ENCODE results near the gene UBE2J2. TPM values are rescaled to one million over a fixed set of nuclear protein-coding genes. Genes with fewer than 3 reads are reported as not detected.
A peak's percentile ranks its signal among the peaks of the same experiment; 100 is the strongest.

Gene UBE2J2
- total RNA-seq, 2 experiments from 2014 or later, result 75.7 to 78.1 TPM

DNA sequence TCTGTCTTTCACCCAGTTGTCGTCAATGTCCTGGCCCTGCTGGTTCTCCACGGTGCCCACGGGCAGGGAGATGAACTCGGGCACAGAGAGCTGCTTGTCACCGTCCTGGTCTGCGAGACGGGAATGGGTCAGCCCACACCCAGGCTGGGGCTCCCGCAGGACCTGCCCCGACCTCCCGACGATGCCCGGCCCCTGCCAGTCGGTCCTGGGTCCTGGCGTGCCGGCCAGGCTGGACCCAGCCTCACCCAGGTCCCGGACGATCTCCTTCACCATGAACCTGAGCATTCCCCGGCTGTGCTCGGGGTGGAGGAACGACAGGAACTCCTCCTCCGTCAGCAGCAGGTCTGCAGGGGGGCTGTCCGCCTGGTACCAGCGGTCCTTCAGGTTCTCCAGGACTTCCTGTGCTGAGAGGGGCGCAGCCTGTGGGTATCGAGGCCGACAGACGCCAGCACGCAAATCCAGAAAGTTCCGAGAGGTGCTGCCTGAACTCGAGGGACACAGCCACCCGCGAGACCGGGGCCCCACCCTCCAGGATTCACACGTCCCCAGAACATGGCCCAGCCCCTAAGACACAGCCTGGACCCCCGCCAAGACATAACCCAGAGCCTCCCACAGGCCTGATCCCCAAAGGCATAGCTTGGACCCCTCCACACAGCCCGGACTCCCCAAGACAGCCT lies 55.0 kb downstream of the UBE2J2 start:
- Mint-ChIP-seq H3K4me3 (no peak overlapping the region), H3K36me3 (peaks cover 13% of the 10 kb centered on the region), H3K9me3 (no peaks in the 10 kb centered on the region), H3K27ac (no peak overlapping the region), H3K27me3 (no peaks in the 10 kb centered on the region), H3K4me1 (peaks cover 11% of the 10 kb centered on the region)
- no peak for ATAC-seq (ENCODE audit: low read depth)
- no peak for DNase-seq
- POLR2A ChIA-PET, result no interaction called here

DNA sequence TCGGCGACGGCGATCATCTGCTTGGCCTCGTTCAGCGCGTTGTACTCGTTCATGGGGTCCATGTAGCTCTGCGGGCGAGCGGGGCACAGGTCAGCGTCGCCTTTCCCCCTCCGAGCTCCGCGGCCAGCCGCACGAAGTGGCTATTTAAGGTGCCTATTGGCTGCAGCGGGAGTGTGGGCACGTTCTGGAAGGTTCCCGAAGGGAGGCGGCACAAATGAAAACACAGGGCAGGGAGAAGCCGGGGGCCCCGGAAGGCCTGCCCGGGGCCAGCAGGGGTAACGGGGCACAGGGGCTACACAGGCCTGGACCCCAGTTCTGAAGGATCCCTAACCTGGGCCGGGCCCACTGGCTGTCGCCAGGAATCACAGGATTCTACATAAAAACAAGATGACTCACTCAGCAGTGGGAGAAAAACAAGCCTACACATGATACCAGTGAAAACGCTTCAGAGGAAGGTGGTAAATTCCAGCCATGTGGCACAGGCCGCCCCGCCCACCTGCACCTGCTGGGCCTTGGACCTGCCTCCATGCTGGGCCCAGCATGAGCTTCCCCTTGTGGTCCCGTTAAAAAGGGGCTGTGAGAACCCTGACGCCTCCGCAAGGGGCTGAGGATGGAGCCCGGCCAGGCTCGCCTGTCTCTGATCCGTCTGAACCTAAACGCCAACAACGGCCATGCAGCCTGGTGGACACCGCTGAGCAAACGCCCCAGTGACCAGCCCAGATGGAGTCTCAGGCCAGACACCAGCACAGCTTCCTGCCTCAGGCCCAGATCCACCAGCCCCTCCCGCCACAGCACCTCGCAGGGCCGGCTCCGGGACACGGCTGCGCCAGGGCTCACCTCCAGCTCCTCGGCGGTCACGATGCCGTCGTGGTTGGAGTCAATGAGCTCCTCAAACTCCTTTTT lies 55.8 kb downstream of the UBE2J2 start:
- DNase-seq (no peak), ATAC-seq (ENCODE audit: low read depth) (no peak)
- H3K9me3 Mint-ChIP-seq, result no peaks in the 10 kb centered on the region
- H3K27me3 Mint-ChIP-seq, result no peaks in the 10 kb centered on the region
- peaks cover 8% of the 10 kb centered on the region for H3K36me3 Mint-ChIP-seq
- peaks cover 11% of the 10 kb centered on the region for H3K4me1 Mint-ChIP-seq
- POLR2A ChIA-PET, result no interaction called here
- no peak overlapping the region for H3K27ac Mint-ChIP-seq
- no peak overlapping the region for H3K4me3 Mint-ChIP-seq

DNA sequence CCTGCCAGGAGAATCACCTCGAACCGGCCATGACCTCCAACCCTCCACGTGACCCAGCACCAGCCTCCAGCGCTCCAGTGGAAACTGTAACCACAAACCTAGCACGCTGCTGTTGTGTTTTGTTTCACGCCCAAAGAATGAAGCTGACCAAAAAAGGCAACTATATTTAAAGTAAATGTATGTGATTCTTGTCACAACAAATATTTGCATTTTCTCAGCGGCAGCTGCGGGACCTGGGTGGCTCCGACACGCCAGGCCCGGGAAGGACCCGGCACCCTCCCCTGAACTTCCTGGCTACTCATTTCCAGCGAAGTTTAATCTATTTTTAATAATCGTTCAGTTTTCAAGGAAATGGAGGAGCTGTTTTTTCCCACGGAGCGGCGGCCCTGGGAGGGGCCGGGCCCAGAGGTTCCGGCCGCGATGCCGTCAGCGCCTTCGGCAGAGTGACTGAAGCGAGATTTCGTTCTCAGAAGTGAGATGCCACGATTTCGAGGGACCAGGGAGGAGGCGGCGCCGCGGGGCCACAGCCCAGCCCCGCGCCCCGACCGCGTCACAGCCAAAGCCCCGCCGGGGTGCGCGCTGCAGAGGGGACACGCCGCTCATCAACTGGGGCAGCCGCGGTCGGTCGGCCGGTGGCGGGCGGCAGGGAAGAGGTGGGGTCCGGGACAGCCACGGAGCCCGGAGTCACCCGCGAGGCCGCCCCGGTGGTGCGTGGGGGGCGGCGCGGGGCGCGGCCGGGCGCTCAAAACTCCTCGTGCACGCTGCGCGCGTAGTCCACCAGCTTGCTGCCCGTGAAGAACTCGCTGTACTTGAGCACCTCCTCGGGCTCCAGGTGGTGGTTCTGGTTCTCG lies 56.7 kb downstream of the UBE2J2 start:
- H3K4me3 Mint-ChIP-seq, result no peak overlapping the region
- ATAC-seq (ENCODE audit: low read depth), result no peak
- POLR2A ChIA-PET, result interaction anchor here (2.4 kb wide), 1 partner anchor 14 kb away, joined by 6 read pairs; no protein-coding TSS in a partner anchor

DNA sequence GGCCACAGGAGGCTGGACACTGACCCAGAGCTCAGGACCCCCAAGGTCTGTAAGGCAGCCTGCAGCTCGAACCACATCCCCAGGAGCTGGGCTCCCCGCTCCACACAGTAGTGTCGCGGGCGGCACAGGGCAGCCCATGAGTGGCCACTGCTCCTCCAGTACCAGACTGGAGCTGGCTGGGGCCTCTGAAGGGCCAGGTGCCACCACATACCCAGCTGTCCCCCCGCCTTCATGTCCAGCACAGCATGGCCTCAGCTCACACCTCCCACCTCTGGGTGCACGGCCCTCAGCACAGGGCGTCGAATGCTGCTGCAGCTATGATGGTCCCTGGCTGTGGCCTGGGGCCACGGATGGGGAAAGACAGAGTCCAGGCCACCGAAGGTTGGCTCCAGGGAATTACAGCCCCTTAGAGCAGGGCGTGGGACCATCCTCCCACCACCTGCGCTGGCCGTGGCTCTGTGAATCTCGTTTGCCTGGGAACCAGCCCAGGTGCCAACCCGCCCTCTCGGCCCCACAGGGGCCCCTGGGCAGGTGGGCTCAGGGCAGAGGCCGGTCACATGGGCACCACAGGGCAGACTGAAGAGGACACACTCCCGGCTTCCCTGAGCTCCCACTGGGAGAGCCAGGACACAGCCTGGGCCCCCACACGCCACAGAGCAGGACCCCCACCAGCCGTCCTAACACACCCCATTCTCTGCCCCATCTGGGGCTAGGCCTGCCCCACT lies 57.6 kb downstream of the UBE2J2 start:
- POLR2A ChIA-PET, result interaction anchor here (2.4 kb wide), 1 partner anchor 15 kb away, joined by 6 read pairs; no protein-coding TSS in a partner anchor
- no peaks in the 10 kb centered on the region for H3K27me3 Mint-ChIP-seq
- no peak overlapping the region for H3K27ac Mint-ChIP-seq
- no peak for ATAC-seq (ENCODE audit: low read depth)
- H3K9me3 Mint-ChIP-seq, result no peaks in the 10 kb centered on the region
- H3K4me1 Mint-ChIP-seq, result peaks cover 8% of the 10 kb centered on the region
- DNase-seq, result no peak
- H3K4me3 Mint-ChIP-seq, result no peak overlapping the region
- H3K36me3 Mint-ChIP-seq, result peaks cover 5% of the 10 kb centered on the region

More for the DNA sequence above, 56.7 kb downstream of the UBE2J2 start:
- H3K27ac Mint-ChIP-seq, result peak overlapping the region; percentile 49
- no peaks in the 10 kb centered on the region for H3K27me3 Mint-ChIP-seq
- peaks cover 5% of the 10 kb centered on the region for H3K36me3 Mint-ChIP-seq
- DNase-seq, result no peak
- H3K4me1 Mint-ChIP-seq, result peaks cover 8% of the 10 kb centered on the region
- no peaks in the 10 kb centered on the region for H3K9me3 Mint-ChIP-seq

DNA sequence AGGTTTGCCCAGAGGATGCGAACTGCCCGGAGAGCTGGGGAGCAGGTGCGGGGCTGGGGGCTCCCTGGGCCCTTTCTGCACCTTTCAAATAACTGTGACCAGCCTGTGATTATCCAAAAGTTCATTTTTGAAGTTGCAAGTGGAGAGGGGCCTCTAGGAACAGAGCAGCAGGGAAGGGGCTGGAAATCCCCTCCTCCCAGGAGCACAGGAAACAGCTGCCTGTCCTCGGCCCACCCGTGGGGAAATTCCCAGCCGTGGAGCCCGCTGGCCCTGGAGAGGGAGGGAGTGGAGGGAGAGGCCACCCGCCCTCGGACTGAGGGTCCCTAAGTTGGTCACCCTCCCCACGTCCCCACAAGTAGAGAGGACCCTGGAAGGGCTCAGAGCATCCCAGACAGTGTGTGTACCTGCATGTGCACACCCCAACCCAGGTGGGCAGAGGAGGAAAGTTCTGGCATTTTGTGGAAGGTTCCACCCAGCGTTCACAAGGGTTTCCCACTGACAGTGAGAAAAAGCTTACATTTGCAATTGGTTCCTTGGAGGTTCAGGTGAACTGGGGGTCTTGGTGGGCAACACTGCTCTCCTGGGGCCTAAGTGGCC lies 58.5 kb downstream of the UBE2J2 start:
- Mint-ChIP-seq H3K27me3 (no peaks in the 10 kb centered on the region), H3K36me3 (peaks cover 3% of the 10 kb centered on the region), H3K27ac (peak overlapping the region; percentile 38), H3K4me3 (no peak overlapping the region), H3K9me3 (no peaks in the 10 kb centered on the region), H3K4me1 (peaks cover 8% of the 10 kb centered on the region)
- ATAC-seq (ENCODE audit: low read depth), result no peak
- POLR2A ChIA-PET, result interaction anchor here (1.2 to 2.4 kb wide), 2 partner anchors 15 to 16 kb away, joined by 4 to 6 read pairs; no protein-coding TSS in a partner anchor
- DNase-seq, result no peak

DNA sequence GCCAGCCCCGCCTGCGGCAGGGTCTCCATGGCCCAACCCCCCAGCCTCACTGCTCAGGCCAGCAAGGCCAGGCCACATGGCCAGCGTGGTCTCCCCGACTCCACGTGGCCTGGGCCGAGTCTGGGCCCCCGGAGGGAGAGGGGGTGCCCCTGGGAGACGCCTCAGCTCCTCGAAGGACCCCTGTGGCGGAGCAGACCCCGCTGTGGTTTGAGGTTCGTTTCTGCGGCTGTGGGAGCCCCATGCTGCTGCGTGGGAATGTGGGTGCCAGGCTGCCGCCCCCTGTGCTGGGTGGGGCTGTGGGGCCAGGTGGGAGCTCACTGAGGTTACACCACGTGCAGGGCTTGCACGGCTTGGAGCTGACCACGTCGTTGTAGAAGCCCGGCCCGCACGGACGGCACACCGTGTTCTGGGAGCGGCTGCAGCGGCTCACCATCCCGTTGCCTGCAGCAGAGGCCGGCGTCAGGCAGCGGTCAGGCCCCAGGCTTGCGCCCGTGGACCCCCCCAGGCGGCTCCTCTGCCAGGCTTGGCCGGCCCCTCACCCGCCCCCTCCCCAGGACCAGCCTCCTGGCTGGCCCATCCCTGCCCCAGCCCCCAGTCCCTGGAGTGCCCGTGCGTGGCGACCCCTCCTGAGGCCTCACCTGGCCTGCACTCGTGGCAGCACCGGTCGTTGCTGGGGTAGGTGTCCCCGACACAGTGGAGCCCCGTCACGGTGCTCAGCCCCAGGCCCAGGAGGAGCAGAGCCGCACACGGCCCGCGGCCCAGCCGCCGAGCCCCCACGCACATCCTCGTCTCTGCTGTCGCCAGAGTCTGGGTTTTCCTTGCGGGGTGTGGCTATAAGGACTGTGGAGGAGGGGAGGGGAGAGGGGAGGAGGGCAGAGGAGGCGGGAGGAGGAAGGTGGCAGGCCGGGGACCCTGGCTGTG lies 60.0 kb downstream of the UBE2J2 start, which contains the start of gene TNFRSF4:
TSS of gene TNFRSF4 (minus strand) at position 809 of the 921 bp plus-strand sequence. CDS start at position 783, 26 bp downstream.
- H3K4me1 Mint-ChIP-seq, result peaks cover 11% of the 10 kb centered on the region
- H3K36me3 Mint-ChIP-seq, result peaks cover 3% of the 10 kb centered on the region
- POLR2A ChIA-PET, result interaction anchor here (1.0 to 1.3 kb wide), 2 partner anchors 16 to 201 kb away, joined by 3 read pairs; no protein-coding TSS in a partner anchor
- no peaks in the 10 kb centered on the region for H3K9me3 Mint-ChIP-seq
- peak within 1 kb of the TSS; percentile 38 for H3K27ac Mint-ChIP-seq
- no peak for DNase-seq
- peak within 1 kb of the TSS; percentile 28 for H3K4me3 Mint-ChIP-seq
- no peaks in the 10 kb centered on the region for H3K27me3 Mint-ChIP-seq
- peak; percentile 15 for ATAC-seq (ENCODE audit: low read depth)

DNA sequence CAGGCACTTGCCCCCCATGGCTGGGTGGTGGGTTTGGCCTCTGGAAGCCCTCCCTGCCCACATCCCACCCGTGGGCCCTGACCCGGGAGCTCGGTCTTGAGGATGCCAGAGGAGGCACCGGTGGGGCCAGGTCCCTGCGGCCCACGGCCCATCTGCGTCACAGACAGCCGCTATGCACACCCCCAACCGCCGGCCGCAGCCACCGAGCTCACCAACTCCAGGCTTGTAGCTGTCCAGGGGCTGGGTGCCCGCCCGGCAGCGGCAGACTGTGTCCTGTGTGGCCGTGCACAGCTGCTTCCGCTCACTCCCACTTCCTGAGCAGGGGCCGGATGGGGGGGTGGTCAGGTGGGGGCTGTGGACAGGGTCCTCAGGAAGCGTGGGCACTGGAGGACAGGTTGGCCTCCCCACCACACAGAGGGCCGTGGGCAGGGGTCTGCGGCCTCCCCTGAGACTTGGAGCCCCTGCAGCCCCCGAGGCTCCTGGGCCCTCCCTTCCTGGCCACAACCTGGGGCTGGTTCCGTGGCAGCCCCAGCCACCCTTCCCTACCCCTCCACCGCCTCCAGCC lies 60.8 kb downstream of the UBE2J2 start:
- Mint-ChIP-seq H3K27ac (no peak overlapping the region), H3K36me3 (peaks cover 3% of the 10 kb centered on the region), H3K27me3 (no peaks in the 10 kb centered on the region), H3K9me3 (no peaks in the 10 kb centered on the region), H3K4me1 (peaks cover 16% of the 10 kb centered on the region), H3K4me3 (peak overlapping the region; percentile 5)
- ATAC-seq (ENCODE audit: low read depth) (peak; percentile 21), DNase-seq (peak; percentile 76)
- POLR2A ChIA-PET, result interaction anchor here (1.0 to 1.3 kb wide), 3 partner anchors 16 to 200 kb away, joined by 3 to 4 read pairs (median 3); no protein-coding TSS in a partner anchor

DNA sequence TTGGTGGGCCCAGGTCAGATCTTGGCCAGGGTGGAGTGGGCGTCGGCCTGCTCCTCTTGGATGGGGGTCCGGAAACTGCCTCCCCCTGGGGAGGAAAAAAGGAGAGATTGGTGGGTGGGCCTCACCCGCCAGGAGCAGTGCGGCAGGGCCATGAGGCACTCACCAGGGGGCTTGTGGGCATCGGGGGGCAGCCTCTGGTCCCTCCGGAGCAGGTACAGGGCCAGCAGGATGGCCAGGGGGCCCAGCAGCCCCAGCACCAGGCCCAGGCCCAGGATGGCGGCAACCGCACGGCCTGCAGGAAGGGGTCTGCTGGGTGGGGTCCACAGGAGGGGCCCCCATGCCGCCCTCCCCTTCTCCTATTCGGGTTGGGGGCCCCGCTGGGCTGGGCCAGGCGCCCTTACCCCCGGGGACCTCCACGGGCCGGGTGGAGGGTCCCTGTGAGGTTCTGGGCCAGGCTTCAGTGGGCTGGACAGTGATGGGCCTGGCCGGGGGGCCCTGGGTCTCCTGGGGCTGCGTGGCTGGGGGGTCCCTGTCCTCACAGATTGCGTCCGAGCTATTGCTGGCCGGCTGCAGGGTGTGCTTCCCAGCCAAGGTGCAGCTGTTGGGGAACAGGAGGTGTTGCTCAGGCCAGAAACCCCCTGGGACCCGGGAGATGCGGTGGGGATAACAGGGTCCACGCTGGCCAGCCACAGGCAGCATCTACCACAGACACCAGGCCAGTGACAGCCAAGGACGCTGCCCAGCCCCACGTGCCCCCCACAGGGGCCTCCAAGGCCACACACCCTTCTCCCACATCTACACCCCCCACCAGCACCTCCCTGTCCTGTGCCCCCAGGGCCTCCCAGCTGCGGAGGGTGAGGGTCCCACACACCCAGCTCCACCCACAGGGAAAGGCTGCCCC lies 61.9 kb downstream of the UBE2J2 start:
- Mint-ChIP-seq H3K4me3 (peak overlapping the region; percentile 16), H3K36me3 (peaks cover under 1% of the 10 kb centered on the region), H3K27me3 (peaks cover under 1% of the 10 kb centered on the region), H3K27ac (peak overlapping the region; percentile 63), H3K9me3 (no peaks in the 10 kb centered on the region), H3K4me1 (peaks cover 17% of the 10 kb centered on the region)
- ATAC-seq (ENCODE audit: low read depth), result no peak
- POLR2A ChIA-PET, result interaction anchor here (1.2 to 1.3 kb wide), 2 partner anchors 17 to 54 kb away, joined by 3 to 4 read pairs; no protein-coding TSS in a partner anchor
- peak; percentile 41 for DNase-seq

DNA sequence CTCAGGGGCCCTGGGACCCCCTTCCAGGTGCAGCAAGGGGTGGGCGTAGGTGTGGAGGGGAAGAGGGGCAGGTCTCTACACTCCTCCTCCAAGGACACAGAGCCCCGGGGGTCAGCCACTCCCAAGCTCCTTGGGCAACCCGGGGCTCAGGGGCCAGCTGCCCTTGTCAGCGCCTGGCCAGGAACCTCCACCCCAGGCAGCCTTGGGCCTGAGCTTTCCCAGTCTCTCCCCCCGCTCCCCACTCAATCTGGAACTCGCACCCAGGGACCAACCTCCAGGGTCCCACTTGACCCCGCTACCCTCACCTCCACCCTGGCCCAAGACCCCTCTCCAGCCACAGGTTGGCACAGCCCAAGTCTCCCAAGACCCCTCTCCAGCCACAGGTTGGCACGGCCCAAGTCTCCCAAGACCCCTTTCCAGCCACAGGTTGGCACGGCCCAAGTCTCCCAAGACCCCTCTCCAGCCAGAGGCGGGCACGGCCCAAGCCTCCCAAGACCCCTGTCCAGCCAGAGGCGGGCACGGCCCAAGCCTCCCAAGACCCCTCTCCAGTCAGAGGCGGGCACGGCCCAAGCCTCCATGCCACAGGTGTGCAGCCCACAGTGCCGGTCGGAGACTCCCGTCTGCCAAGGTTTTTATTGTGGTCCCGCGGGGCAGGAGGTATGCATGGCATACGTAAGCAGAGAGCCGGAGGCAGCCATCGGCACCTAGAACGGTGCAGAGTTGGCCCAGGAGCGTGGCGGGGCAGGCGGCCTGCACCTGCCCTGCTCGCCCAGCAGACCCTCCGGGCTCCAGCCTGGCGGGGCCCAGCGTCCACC lies 62.7 kb downstream of the UBE2J2 start:
- DNase-seq (peak; percentile 37), ATAC-seq (ENCODE audit: low read depth) (no peak)
- Mint-ChIP-seq H3K36me3 (no peaks in the 10 kb centered on the region), H3K27ac (no peak overlapping the region), H3K9me3 (no peaks in the 10 kb centered on the region), H3K4me1 (peaks cover 15% of the 10 kb centered on the region), H3K4me3 (no peak overlapping the region), H3K27me3 (peaks cover 2% of the 10 kb centered on the region)
- POLR2A ChIA-PET, result no interaction called here

Data from activated naive CD8-positive, alpha-beta T cell treated with anti-CD3 and anti-CD28 coated beads, Interleukin-2, amount 10 ng/mL, durations not matched to agents 7 days and 5 days (primary cell).